K562 (cell line): ENCODE results near the gene ASB4. TPM values are rescaled to one million over a fixed set of nuclear protein-coding genes. Genes with fewer than 3 reads are reported as not detected.
A peak's percentile ranks its signal among the peaks of the same experiment; 100 is the strongest.

Experiments used
- ATAC-seq: fragments of 200-7000 bp; cut with Tn5 transposase; 3 replicates; pipeline ENCODE4 v1.9.1; 2020; ENCODE audit warnings: moderate library complexity
- BruUV-seq: library from RNA; stranded (reverse); fragments of 400-500 nt; replicated peaks from 2 replicates; lab custom pipeline; 2021; lab: Mats Ljungman, UMichigan
- CTCF ChIA-PET: fragments of 300-600 bp; formaldehyde crosslinking; extraction: SDS; loops from one replicate; lab custom pipeline; 2021; ENCODE audit warnings: low intra/inter-chr PET ratio; lab: Yijun Ruan, JAX
- POLR2A ChIA-PET: fragments of 300-600, 350-650 bp; sonication (Branson Sonifier 250); formaldehyde crosslinking; extraction: SDS; loops from one replicate; lab custom pipeline; 2021; ENCODE audit warnings: antibody characterized with exemption, inconsistent platforms; lab: Yijun Ruan, JAX
- DNase-seq, 4 experiments: peaks; one replicate each; pipeline versions ENCODE4 v3.0.0 to v3.0.0-alpha.2; 2011 to 2018; ENCODE audit warnings: low spot score in 3 of 4, mixed read lengths in 3 of 4; ENCODE audit errors: extremely low read depth in 1 of 4
- FAIRE-seq: peaks from 2 replicates; lab custom pipeline; 2011; peaks lifted over from hg19 to GRCh38; lab: Jason Lieb, UNC
- H2AFZ ChIP-seq: 2 replicates; pipeline ENCODE4 v1.6.0; 2011; ENCODE audit warnings: low read depth, low read length, control low read depth, inconsistent platforms
- H3K27ac ChIP-seq: fragments of 200-600 bp; 3 replicates; pipeline ENCODE4 v1.8.0; 2011; ENCODE audit warnings: low read depth, mild to moderate bottlenecking, control low read depth, inconsistent platforms, low read length, moderate library complexity, mixed read lengths; ENCODE audit errors: extremely low read depth
- H3K27me3 ChIP-seq, 2 experiments: fragments of 300-600 bp in 1 of 2; 2 replicates in 1 of 2; 3 replicates in 1 of 2; pipeline versions ENCODE4 v1.6.0 to v1.8.0; 2011; ENCODE audit warnings: inconsistent platforms in 2 of 2, low read length in 2 of 2, mild to moderate bottlenecking in 1 of 2, mixed read lengths in 1 of 2, moderate library complexity in 1 of 2; ENCODE audit not compliant: control insufficient read depth in 2 of 2, insufficient read depth in 2 of 2
- H3K36me3 ChIP-seq: fragments of 300-600 bp; 3 replicates; pipeline ENCODE4 v1.8.0; 2011; ENCODE audit warnings: mild to moderate bottlenecking, low read length, inconsistent platforms; ENCODE audit not compliant: control insufficient read depth, insufficient read depth
- H3K4me1 ChIP-seq, 2 experiments: fragments of 200-600 bp in 1 of 2; replicated peaks in 1 of 2; 2 replicates in 1 of 2; 3 replicates in 1 of 2; pipeline versions ENCODE4 v1.5.1 to v1.8.0; 2011; ENCODE audit warnings: inconsistent platforms in 2 of 2, low read length in 2 of 2, mild to moderate bottlenecking in 1 of 2, mixed read lengths in 1 of 2, moderate library complexity in 1 of 2; ENCODE audit not compliant: control insufficient read depth in 2 of 2, insufficient read depth in 2 of 2
- H3K4me2 ChIP-seq: 2 replicates; pipeline ENCODE4 v1.6.1; 2011; ENCODE audit warnings: low read length, control low read depth, inconsistent platforms, mixed read lengths; ENCODE audit not compliant: insufficient read depth
- H3K4me3 ChIP-seq: fragments of 200-600 bp; sonication (generic), shearing (Covaris generic); 2 replicates; pipeline ENCODE4 v1.5.1; 2016; ENCODE audit warnings: control low read depth, inconsistent platforms
- H3K79me2 ChIP-seq: fragments of 200-600 bp; 3 replicates; pipeline ENCODE4 v1.8.0; 2011; ENCODE audit warnings: low read length, inconsistent platforms; ENCODE audit not compliant: control insufficient read depth, insufficient read depth
- H3K9ac ChIP-seq, 2 experiments: 2 replicates each; pipeline versions ENCODE4 v1.6.0 to v1.6.1; 2011; ENCODE audit warnings: low read depth in 2 of 2, low read length in 2 of 2, control low read depth in 1 of 2, inconsistent platforms in 1 of 2, mild to moderate bottlenecking in 1 of 2, mixed read lengths in 1 of 2; ENCODE audit not compliant: insufficient read depth in 1 of 2
- H3K9me1 ChIP-seq: one replicate; pipeline ENCODE4 v1.6.0; 2011; ENCODE audit warnings: inconsistent platforms, mild to moderate bottlenecking, low read length, moderate library complexity; ENCODE audit not compliant: control insufficient read depth, insufficient read depth
- H3K9me3 ChIP-seq: replicated peaks from 2 replicates; pipeline ENCODE4 v1.5.1; 2011; ENCODE audit warnings: low read depth, low read length, inconsistent platforms; ENCODE audit not compliant: control insufficient read depth, insufficient read depth
- H4K20me1 ChIP-seq: replicated peaks from 2 replicates; pipeline ENCODE4 v1.6.1; 2011; ENCODE audit warnings: low read length, inconsistent platforms, mixed read lengths; ENCODE audit not compliant: control insufficient read depth, insufficient read depth
- C11orf30 ChIP-seq: fragments of 450-650 bp; IDR thresholded peaks from 2 replicates; pipeline ENCODE4 v1.6.1; 2016; ENCODE audit warnings: low read depth, mild to moderate bottlenecking
- MAFF ChIP-seq: IDR thresholded peaks from 2 replicates; pipeline ENCODE4 v1.6.1; 2012; ENCODE audit warnings: low read length, improper control_type of control experiment
- MAFG ChIP-seq: fragments of 450-650 bp; conservative IDR thresholded peaks from 2 replicates; pipeline ENCODE4 v1.6.1; 2016; ENCODE audit warnings: missing genetic modification characterization, missing compliant biosample characterization
- MAFK ChIP-seq: IDR thresholded peaks from 2 replicates; pipeline ENCODE4 v1.6.1; 2011; ENCODE audit warnings: low read length, improper control_type of control experiment
- MED1 ChIP-seq: sonication (generic); formaldehyde crosslinking; IDR thresholded peaks from 2 replicates; pipeline ENCODE4 v1.8.1; 2023; ENCODE audit warnings: missing genetic modification reagents, borderline replicate concordance
- ZNF316 ChIP-seq: fragments of 450-650 bp; IDR thresholded peaks from 2 replicates; pipeline ENCODE4 v1.6.1; 2016
- ZNF668 ChIP-seq: fragments of 250-450 bp; sonication (Bioruptor Pico); IDR thresholded peaks from 2 replicates; pipeline ENCODE4 v1.8.0; 2022; ENCODE audit warnings: mild to moderate bottlenecking, inconsistent platforms
- ZNF766 ChIP-seq: fragments of 200-800 bp; sonication (Bioruptor generic); conservative IDR thresholded peaks from 2 replicates; pipeline ENCODE4 v1.6.1; 2016; ENCODE audit warnings: missing genetic modification characterization, missing compliant biosample characterization
- WGBS: fragments of 100-300 bp; shearing (Covaris generic); methylation state at CpG from one replicate; pipeline ENCODE4 v1.1.6; 2016; ENCODE audit warnings: low coverage, mixed read lengths; ENCODE audit not compliant: insufficient coverage; ENCODE audit errors: missing lambda C conversion rate; 5-methylcytosine and 5-hydroxymethylcytosine counted together
- in situ Hi-C: fragments of 300-500 bp; cut with MboI; formaldehyde crosslinking; loops from 4 replicates; pipeline ENCODE4 v1.15.0; 2018; ENCODE audit warnings: inconsistent platforms, mixed read lengths
- intact Hi-C: fragments of 100-400 bp; cut with micrococcal nuclease; formaldehyde crosslinking; loops from 2 replicates; pipeline ENCODE4 v1.14.2; 2022
- polyA plus RNA-seq, 8 experiments: library from polyadenylated mRNA; depleted of rRNA in 4 of 8; stranded (reverse) in 5 of 8; unstranded in 3 of 8; fragments of >200 nt; fragmentation: Nextera tagmentation in 2 of 8; fragmentation: Illumina TruSeq in 1 of 8; extraction: Ambion mirVana in 2 of 8; extraction: Trizol in 1 of 8; gene quantifications; 2 replicates each; pipeline versions ENCODE4 v1.2.1 to v1.2.3, GENCODE V29; 2011 to 2014; ENCODE audit warnings: inconsistent platforms in 1 of 8, missing spikeins in 1 of 8
- total RNA-seq, 7 experiments: library from RNA; depleted of rRNA in 6 of 7; stranded (reverse); fragments of >200 nt in 6 of 7; fragmentation: Illumina TruSeq in 2 of 7; extraction: Trizol in 2 of 7; gene quantifications; 2 replicates each; pipeline versions ENCODE4 v1.2.1 to v1.2.3, GENCODE V29; 2011 to 2021; ENCODE audit warnings: low replicate concordance in 1 of 7
- TF ChIP-seq, protein P1 (sequence below): fragments of 250-450 bp; sonication (Bioruptor Pico); IDR thresholded peaks from 2 replicates; pipeline ENCODE4 v1.5.0; 2020; ENCODE audit warnings: mild to moderate bottlenecking, borderline replicate concordance
- TF ChIP-seq, protein P2 (sequence below), 2 experiments: fragments of 450-650 bp; IDR thresholded peaks; 2 replicates each; pipeline ENCODE4 v1.6.1; 2016; ENCODE audit warnings: mild to moderate bottlenecking in 2 of 2, borderline replicate concordance in 1 of 2, low read depth in 1 of 2, moderate library complexity in 1 of 2

Gene ASB4
- total and polyA plus RNA-seq, 9 of the 15 experiments (the other 6 are each of a cell fraction or from before 2014, with no cell fraction given), result 0.03 to 0.07 TPM; not detected in 7

DNA sequence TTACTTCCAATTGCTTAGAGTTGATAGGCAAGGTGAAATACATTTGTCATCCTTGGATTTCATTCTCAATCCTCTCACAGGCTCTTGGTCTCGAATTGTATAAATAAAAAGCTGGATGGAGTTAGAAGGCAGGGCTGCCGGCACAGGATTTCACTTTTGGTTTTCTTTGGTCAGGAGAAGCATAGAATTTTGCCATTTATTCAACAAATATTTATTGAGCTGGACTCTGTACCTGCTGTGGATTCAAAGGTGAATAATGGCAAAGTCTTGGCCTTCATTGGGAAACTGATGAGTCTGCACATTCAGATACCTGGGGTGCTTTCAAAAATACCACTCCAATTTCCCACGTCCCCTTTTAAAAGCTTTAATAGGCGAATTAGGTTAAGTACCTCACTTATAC lies 60.9 kb downstream of the ASB4 start:
- ChIA-PET POLR2A (no interaction called here), CTCF (interaction anchor here (0.9 kb wide), 1 partner anchor 139 kb away, joined by 3 read pairs; no protein-coding TSS in a partner anchor)
- no peaks in the 10 kb centered on the region for H3K79me2 ChIP-seq
- TF ChIP-seq ZNF668 (CRISPR knock-in tag), result no peak
- TF ChIP-seq, protein P1, sequence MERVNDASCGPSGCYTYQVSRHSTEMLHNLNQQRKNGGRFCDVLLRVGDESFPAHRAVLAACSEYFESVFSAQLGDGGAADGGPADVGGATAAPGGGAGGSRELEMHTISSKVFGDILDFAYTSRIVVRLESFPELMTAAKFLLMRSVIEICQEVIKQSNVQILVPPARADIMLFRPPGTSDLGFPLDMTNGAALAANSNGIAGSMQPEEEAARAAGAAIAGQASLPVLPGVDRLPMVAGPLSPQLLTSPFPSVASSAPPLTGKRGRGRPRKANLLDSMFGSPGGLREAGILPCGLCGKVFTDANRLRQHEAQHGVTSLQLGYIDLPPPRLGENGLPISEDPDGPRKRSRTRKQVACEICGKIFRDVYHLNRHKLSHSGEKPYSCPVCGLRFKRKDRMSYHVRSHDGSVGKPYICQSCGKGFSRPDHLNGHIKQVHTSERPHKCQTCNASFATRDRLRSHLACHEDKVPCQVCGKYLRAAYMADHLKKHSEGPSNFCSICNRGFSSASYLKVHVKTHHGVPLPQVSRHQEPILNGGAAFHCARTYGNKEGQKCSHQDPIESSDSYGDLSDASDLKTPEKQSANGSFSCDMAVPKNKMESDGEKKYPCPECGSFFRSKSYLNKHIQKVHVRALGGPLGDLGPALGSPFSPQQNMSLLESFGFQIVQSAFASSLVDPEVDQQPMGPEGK (CRISPR knock-in tag), result no peak
- TF ChIP-seq MAFF, result peak; percentile 67
- TF ChIP-seq, protein P2, sequence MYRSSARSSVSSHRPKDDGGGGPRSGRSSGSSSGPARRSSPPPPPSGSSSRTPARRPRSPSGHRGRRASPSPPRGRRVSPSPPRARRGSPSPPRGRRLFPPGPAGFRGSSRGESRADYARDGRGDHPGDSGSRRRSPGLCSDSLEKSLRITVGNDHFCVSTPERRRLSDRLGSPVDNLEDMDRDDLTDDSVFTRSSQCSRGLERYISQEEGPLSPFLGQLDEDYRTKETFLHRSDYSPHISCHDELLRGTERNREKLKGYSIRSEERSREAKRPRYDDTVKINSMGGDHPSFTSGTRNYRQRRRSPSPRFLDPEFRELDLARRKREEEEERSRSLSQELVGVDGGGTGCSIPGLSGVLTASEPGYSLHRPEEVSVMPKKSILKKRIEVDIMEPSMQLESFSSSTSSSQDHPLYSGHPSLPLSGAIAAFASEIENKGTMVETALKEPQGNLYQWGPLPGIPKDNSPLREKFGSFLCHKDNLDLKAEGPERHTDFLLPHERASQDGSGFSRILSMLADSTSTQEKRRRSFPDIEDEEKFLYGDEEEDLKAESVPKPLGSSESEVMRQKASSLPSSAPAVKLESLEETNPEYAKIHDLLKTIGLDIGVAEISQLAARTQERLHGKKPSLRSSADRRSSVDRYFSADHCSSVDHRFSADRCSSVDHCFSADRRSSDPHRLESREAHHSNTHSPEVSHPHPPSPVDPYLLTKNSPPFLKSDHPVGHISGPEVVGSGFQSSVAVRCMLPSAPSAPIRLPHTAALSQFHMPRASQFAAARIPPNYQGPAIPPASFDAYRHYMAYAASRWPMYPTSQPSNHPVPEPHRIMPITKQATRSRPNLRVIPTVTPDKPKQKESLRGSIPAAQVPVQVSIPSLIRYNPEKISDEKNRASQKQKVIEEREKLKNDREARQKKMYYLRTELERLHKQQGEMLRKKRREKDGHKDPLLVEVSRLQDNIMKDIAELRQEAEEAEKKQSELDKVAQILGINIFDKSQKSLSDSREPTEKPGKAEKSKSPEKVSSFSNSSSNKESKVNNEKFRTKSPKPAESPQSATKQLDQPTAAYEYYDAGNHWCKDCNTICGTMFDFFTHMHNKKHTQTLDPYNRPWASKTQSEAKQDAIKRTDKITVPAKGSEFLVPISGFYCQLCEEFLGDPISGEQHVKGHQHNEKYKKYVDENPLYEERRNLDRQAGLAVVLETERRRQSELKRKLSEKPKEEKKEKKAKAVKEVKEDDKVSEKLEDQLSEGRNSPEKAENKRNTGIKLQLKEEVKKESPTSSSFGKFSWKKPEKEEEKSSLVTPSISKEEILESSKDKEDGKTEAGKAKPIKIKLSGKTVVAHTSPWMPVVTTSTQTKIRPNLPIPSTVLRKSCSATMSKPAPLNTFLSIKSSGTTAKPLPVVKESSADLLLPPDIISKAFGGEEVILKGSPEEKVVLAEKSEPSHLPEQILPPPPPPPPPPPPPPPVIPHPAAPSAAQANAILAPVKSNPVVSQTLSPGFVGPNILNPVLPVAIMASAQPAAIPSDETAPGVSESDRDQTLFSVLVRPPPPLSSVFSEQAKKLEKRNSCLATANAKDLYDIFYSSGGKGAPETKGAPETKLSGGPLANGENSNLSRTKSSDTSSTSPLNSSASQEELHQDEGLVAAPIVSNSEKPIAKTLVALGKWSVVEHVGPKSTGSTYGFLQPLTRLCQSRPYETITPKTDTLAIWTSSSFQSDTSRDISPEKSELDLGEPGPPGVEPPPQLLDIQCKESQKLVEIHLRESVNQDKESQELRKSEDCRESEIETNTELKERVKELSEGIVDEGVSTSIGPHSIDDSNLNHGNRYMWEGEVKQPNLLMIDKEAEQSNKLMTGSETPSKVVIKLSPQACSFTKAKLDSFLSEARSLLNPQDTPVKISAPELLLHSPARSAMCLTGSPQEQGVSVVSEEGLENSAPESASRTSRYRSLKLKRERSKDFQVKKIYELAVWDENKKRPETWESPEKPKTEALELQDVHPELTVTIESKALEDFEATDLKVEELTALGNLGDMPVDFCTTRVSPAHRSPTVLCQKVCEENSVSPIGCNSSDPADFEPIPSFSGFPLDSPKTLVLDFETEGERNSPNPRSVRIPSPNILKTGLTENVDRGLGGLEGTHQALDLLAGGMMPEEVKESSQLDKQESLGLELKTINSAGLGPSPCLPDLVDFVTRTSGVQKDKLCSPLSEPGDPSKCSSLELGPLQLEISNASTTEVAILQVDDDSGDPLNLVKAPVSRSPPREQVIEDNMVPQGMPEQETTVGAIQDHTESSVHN (IDR thresholded peaks at IDR 0.05; ENCODE audit: borderline replicate concordance in 1 of 2, low read depth in 1 of 2), result no peak
- peak; percentile 70 for TF ChIP-seq ZNF316
- peak; percentile 55; the same call in 1 of the 2 replicates for TF ChIP-seq MAFG (tag)
- TF ChIP-seq MED1 (CRISPR knock-in tag), result no peak
- TF ChIP-seq ZNF766 (CRISPR knock-in tag), result no peak
- TF ChIP-seq MAFK, result peak; percentile 49; the same call in 1 of the 2 replicates
- TF ChIP-seq C11orf30, result peak; percentile 68
- FAIRE-seq (no peak), ATAC-seq (no peak), DNase-seq (no peak)
- no peak overlapping the region for H3K9ac ChIP-seq
- H4K20me1 ChIP-seq, result no peaks in the 10 kb centered on the region
- in situ Hi-C loops (no loop called here), intact Hi-C loops (no loop called here)
- H3K9me1 ChIP-seq, result no peaks in the 10 kb centered on the region
- no peaks in the 10 kb centered on the region for H3K36me3 ChIP-seq
- no peak overlapping the region for H3K4me2 ChIP-seq
- no peaks in the 10 kb centered on the region; a peak in 3 of 5 replicates for H3K27me3 ChIP-seq
- no peak overlapping the region for H3K27ac ChIP-seq
- no peaks in the 10 kb centered on the region for H3K9me3 ChIP-seq
- no TSS peak for BruUV-seq
- 0 out of 5 replicates have a peak, but pooled peaks cover 0 to 6% of the 10 kb centered on the region in 2 experiments for H3K4me1 ChIP-seq
- no peak overlapping the region for H3K4me3 ChIP-seq
- 0% methylated on average over 4 of the region's 4 CpGs for WGBS
- no peak overlapping the region for H2AFZ ChIP-seq
